Smooth muscle cell of the brain vasculature (primary cell): Measurements from ENCODE around the gene USP17L10.
"Not testable (repeated sequence)": the region's sequence is repeated elsewhere in the genome, so short reads cannot be mapped to it uniquely, and the experiment has no call there.

Source experiments
- DNase-seq: peaks from one replicate; pipeline ENCODE4 v3.0.0-alpha.2; 2012; ENCODE audit warnings: low read depth, low spot score

USP17L10 gene

GRCh38 chr4:9210357-9210756 is at the start of gene USP17L10:
Gene USP17L10 (plus strand): TSS chr4:9210657. CDS start chr4:9210657, 0 bp downstream.
- not testable (repeated sequence) for DNase-seq

DNA sequence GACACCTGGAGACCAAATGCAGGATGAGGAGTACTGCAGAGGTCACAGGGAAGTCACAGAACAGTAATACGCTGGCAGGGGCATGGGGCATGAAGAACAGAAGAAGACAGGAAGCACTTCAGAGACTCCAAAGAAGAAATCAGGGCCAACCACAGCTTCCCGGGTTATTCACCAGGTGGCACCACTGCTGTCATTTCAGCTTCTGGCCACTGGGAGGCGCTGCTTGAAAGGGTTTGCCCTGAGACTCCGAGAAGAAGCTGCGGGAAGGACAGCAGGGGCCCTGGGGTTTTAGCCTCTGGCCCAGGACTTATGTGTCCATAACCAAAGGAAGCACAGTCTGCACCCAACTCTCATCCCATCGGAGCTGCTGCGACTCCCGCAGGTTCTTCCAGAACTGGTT is 44.5 kb upstream of the USP17L10 start:
- DNase-seq, result not testable (repeated sequence)

GRCh38 chr4:9169791-9170459 is 40.5 kb upstream of the USP17L10 start, which contains the start of gene FAM90A26:
Gene FAM90A26 (plus strand): TSS chr4:9170409. CDS start chr4:9173173, 2,764 bp downstream.
- not testable (repeated sequence) for DNase-seq

DNA sequence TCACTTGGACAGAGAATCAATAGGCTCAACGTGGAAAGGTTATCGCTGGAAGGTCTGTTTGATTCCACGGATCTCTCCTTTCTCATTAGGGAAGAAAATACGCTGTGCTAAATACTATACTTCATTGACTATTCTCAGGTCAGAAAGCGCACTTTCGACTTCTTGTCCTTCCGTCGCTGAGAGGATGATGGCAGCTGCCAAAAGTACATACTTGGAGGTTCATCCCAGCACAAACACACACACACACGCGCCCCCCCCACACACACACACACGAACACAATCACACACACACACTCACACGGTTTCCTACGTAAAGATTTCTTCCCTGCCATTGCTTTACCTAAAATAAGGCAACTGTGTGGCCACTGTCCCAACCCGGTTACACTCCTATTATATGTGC is 4.2 kb downstream of the USP17L10 start:
- not testable (repeated sequence) for DNase-seq

- DNase-seq, result not testable (repeated sequence)
Measured at GRCh38 chr4:9215105-9215504, 4.6 kb downstream of the USP17L10 start, which contains the start of gene USP17L11. Gene USP17L11 (plus strand): TSS chr4:9215405. CDS start chr4:9215405, 0 bp downstream.

DNA sequence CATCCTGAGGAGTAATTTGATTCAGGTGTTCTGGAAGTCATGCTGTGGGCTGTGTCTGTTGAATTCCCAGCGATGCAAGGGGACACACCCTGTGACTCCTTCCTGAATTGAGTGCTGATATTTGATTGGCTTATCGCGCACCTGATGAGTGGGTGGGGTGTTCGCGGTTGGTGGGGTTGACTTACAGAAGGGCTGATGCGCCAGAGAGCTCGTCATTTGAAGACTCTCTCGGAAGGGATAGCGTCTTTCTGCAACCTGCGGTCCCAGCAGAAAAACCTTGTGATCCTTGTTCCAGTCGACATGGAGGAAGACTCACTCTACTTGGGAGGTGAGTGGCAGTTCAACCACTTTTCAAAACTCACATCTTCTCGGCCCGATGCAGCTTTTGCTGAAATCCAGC is 9.4 kb downstream of the USP17L10 start, which contains the start of gene USP17L12:
Gene USP17L12, plus strand, starts transcription at position 301 of the 400 bp plus-strand sequence. Its CDS starts 0 bp downstream, at position 301.
- DNase-seq, result not testable (repeated sequence)

DNA sequence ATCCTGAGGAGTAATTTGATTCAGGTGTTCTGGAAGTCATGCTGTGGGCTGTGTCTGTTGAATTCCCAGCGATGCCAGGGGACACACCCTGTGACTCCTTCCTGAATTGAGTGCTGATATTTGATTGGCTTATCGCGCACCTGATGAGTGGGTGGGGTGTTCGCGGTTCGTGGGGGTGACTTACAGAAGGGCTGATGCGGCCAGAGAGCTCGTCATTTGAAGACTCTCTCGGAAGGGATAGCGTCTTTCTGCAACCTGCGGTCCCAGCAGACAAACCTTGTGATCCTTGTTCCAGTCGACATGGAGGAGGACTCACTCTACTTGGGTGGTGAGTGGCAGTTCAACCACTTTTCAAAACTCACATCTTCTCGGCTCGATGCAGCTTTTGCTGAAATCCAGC is 14.1 kb downstream of the USP17L10 start, which contains the start of gene USP17L13:
Gene USP17L13, plus strand, starts transcription at position 301 of the 400 bp plus-strand sequence. Its CDS starts 0 bp downstream, at position 301.
- not testable (repeated sequence) for DNase-seq

DNA sequence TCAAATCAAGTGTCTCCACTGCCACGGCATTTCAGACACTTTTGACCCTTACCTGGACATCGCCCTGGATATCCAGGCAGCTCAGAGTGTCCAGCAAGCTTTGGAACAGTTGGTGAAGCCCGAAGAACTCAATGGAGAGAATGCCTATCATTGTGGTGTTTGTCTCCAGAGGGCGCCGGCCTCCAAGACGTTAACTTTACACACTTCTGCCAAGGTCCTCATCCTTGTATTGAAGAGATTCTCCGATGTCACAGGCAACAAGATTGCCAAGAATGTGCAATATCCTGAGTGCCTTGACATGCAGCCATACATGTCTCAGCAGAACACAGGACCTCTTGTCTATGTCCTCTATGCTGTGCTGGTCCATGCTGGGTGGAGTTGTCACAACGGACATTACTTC is 19.8 kb downstream of the USP17L10 start:
- not testable (repeated sequence) for DNase-seq

DNA sequence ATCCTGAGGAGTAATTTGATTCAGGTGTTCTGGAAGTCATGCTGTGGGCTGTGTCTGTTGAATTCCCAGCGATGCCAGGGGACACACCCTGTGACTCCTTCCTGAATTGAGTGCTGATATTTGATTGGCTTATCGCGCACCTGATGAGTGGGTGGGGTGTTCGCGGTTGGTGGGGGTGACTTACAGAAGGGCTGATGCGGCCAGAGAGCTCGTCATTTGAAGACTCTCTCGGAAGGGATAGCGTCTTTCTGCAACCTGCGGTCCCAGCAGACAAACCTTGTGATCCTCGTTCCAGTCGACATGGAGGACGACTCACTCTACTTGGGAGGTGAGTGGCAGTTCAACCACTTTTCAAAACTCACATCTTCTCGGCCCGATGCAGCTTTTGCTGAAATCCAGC is 23.6 kb downstream of the USP17L10 start, which contains the start of gene USP17L15:
Gene USP17L15, plus strand, starts transcription at position 301 of the 400 bp plus-strand sequence. Its CDS starts 0 bp downstream, at position 301.
- not testable (repeated sequence) for DNase-seq

DNA sequence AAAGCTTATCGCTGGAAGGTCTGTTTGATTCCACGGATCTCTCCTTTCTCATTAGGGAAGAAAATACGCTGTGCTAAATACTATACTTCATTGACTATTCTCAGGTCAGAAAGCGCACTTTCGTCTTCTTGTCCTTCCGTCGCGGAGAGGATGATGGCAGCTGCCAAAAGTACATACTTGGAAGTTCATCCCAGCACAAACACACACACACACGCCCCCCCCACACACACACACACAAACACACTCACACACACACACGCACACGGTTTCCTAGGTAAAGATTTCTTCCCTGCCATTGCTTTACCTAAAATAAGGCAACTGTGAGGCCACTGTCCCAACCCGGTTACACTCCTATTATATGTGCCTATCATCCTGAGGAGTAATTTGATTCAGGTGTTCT is 28.0 kb downstream of the USP17L10 start:
- DNase-seq, result not testable (repeated sequence)

GRCh38 chr4:9243579-9243978 is 33.1 kb downstream of the USP17L10 start, which contains the start of gene USP17L17:
Gene USP17L17 (plus strand): TSS chr4:9243879. CDS start chr4:9243879, 0 bp downstream.
- not testable (repeated sequence) for DNase-seq

DNA sequence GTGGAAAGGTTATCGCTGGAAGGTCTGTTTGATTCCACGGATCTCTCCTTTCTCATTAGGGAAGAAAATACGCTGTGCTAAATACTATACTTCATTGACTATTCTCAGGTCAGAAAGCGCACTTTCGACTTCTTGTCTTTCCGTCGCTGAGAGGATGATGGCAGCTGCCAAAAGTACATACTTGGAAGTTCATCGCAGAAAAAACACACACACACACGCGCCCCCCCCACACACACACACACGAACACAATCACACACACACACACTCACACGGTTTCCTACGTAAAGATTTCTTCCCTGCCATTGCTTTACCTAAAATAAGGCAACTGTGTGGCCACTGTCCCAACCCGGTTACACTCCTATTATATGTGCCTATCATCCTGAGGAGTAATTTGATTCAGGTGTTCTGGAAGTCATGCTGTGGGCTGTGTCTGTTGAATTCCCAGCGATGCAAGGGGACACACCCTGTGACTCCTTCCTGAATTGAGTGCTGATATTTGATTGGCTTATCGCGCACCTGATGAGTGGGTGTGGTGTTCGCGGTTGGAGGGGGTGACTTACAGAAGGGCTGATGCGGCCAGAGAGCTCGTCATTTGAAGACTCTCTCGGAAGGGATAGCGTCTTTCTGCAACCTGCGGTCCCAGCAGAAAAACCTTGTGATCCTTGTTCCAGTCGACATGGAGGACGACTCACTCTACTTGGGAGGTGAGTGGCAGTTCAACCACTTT is 37.7 kb downstream of the USP17L10 start, which contains the start of gene USP17L18:
Gene USP17L18, plus strand, starts transcription at position 678 of the 728 bp plus-strand sequence. Its CDS starts 0 bp downstream, at position 678.
- DNase-seq, result not testable (repeated sequence)

GRCh38 chr4:9253078-9253477 is 42.6 kb downstream of the USP17L10 start, which contains the start of gene USP17L19:
Gene USP17L19 (plus strand): TSS chr4:9253378. CDS start chr4:9253378, 0 bp downstream.
- not testable (repeated sequence) for DNase-seq

GRCh38 chr4:9257824-9258223 is 47.4 kb downstream of the USP17L10 start, which contains the start of gene USP17L20:
Gene USP17L20 (plus strand): TSS chr4:9258124. CDS start chr4:9258124, 0 bp downstream.
- DNase-seq, result not testable (repeated sequence)
